ENCODE results near the gene SHISA9.

GRCh38 chr16:13098536-13098935 is 197.1 kb downstream of the SHISA9 start:
- TF ChIP-seq CTCF (IDR thresholded peaks at IDR 0.05) (no peak), POLR2AphosphoS5 (IDR thresholded peaks at IDR 0.05) (no peak), POLR2A (IDR thresholded peaks at IDR 0.05) (no peak), EP300 (IDR thresholded peaks at IDR 0.05) (no peak)
